GM23338 (cell line): ENCODE data around the gene SEMA3C. TPM values are rescaled to one million over a fixed set of nuclear protein-coding genes. Genes with fewer than 3 reads are reported as not detected.

Source experiments
- ATAC-seq: fragments of 200-7000 bp; cut with Tn5 transposase; 3 replicates; pipeline ENCODE4 v1.9.1; 2020
- DNase-seq: peaks from one replicate; pipeline ENCODE4 v3.0.0-alpha.2; 2015; ENCODE audit warnings: low spot score
- H2AFZ ChIP-seq: fragments of 200-600 bp; sonication (generic); 2 replicates; pipeline ENCODE4 v1.8.0; 2016; ENCODE audit warnings: antibody characterized with exemption, mild to moderate bottlenecking, moderate library complexity
- H3F3A ChIP-seq: fragments of 200-600 bp; sonication (generic); replicated peaks from 2 replicates; pipeline ENCODE4 v1.8.0; 2017; ENCODE audit warnings: antibody characterized with exemption, mixed run types, low read depth
- H3K27ac ChIP-seq: fragments of 200-600 bp; sonication (generic); 2 replicates; pipeline ENCODE4 v1.6.1; 2016; ENCODE audit warnings: low read depth
- H3K27me3 ChIP-seq: fragments of 200-600 bp; sonication (generic); 2 replicates; pipeline ENCODE4 v1.8.0; 2016; ENCODE audit warnings: mild to moderate bottlenecking, mixed run types, moderate library complexity; ENCODE audit not compliant: insufficient read depth
- H3K36me3 ChIP-seq: fragments of 200-600 bp; sonication (generic); 2 replicates; pipeline ENCODE4 v1.8.0; 2016; ENCODE audit warnings: mild to moderate bottlenecking; ENCODE audit not compliant: insufficient read depth
- H3K4me1 ChIP-seq: fragments of 200-600 bp; sonication (generic); 2 replicates; pipeline ENCODE4 v1.8.0; 2016; ENCODE audit warnings: mild to moderate bottlenecking, moderate library complexity; ENCODE audit not compliant: insufficient read depth
- H3K4me2 ChIP-seq: fragments of 200-600 bp; sonication (generic); 2 replicates; pipeline ENCODE4 v1.7.1; 2017; ENCODE audit warnings: mixed run types
- H3K4me3 ChIP-seq: fragments of 200-600 bp; sonication (generic); 2 replicates; pipeline ENCODE4 v1.6.1; 2016; ENCODE audit warnings: mixed run types
- H3K79me2 ChIP-seq: fragments of 200-600 bp; sonication (generic); replicated peaks from 2 replicates; pipeline ENCODE4 v1.8.0; 2017; ENCODE audit warnings: mild to moderate bottlenecking; ENCODE audit not compliant: insufficient read depth
- H3K9me2 ChIP-seq: fragments of 200-600 bp; sonication (generic); 2 replicates; pipeline ENCODE4 v1.8.0; 2017; ENCODE audit not compliant: insufficient read depth
- H4K20me1 ChIP-seq: fragments of 200-600 bp; sonication (generic); replicated peaks from 2 replicates; pipeline ENCODE4 v1.8.0; 2017; ENCODE audit warnings: mild to moderate bottlenecking; ENCODE audit not compliant: insufficient read depth
- H3K27ac Mint-ChIP-seq: 2 replicates; pipeline ENCODE4 v1.8.0; 2020; ENCODE audit warnings: inconsistent platforms, mild to moderate bottlenecking, moderate library complexity, mixed read lengths
- H3K27me3 Mint-ChIP-seq: 3 replicates; pipeline ENCODE4 v1.8.0; 2022; ENCODE audit warnings: low read depth, mild to moderate bottlenecking, moderate library complexity, mixed read lengths, inconsistent platforms; ENCODE audit not compliant: insufficient read depth, poor library complexity
- H3K36me3 Mint-ChIP-seq: 3 replicates; pipeline ENCODE4 v1.8.0; 2021; ENCODE audit warnings: low read depth, mild to moderate bottlenecking, inconsistent platforms, moderate library complexity, mixed read lengths
- H3K4me1 Mint-ChIP-seq: 3 replicates; pipeline ENCODE4 v1.8.0; 2020; ENCODE audit warnings: mild to moderate bottlenecking, inconsistent platforms, mixed read lengths
- H3K4me3 Mint-ChIP-seq: 3 replicates; pipeline ENCODE4 v1.8.0; 2021; ENCODE audit warnings: moderate library complexity, mild to moderate bottlenecking, inconsistent platforms, mixed read lengths
- H3K9me3 Mint-ChIP-seq: 3 replicates; pipeline ENCODE4 v1.8.0; 2020; ENCODE audit warnings: moderate library complexity, mild to moderate bottlenecking, inconsistent platforms, mixed read lengths
- CREB1 ChIP-seq: fragments of 250-450 bp; sonication (Bioruptor Pico); IDR thresholded peaks from 2 replicates; pipeline ENCODE4 v1.5.0; 2020; ENCODE audit warnings: low read depth, mild to moderate bottlenecking, moderate library complexity
- CTCF ChIP-seq, 2 experiments: fragments of 200-600 bp in 1 of 2; sonication (generic) in 1 of 2; conservative IDR thresholded peaks; 2 replicates each; pipeline versions ENCODE4 v1.5.1 to v1.6.1; 2016 to 2017; ENCODE audit warnings: antibody characterized with exemption in 2 of 2, low read depth in 2 of 2, mild to moderate bottlenecking in 2 of 2, moderate library complexity in 1 of 2
- EZH2 ChIP-seq: fragments of 200-600 bp; sonication (generic); IDR thresholded peaks from one replicate; pipeline ENCODE4 v1.8.0; 2017; ENCODE audit warnings: antibody characterized with exemption, mild to moderate bottlenecking, low read depth; ENCODE audit not compliant: unreplicated experiment
- EZH2phosphoT487 ChIP-seq: fragments of 200-600 bp; sonication (generic); IDR thresholded peaks from one replicate; pipeline ENCODE4 v1.8.1; 2018; ENCODE audit warnings: antibody characterized with exemption; ENCODE audit not compliant: unreplicated experiment
- JUNB ChIP-seq: IDR thresholded peaks from one replicate; pipeline ENCODE4 v1.6.1; 2016; ENCODE audit warnings: antibody characterized with exemption; ENCODE audit not compliant: unreplicated experiment
- NANOG ChIP-seq: IDR thresholded peaks from 2 replicates; pipeline ENCODE4 v1.6.1; 2016; ENCODE audit warnings: antibody characterized with exemption, borderline replicate concordance
- POLR2AphosphoS5 ChIP-seq: IDR thresholded peaks from 2 replicates; pipeline ENCODE4 v1.6.1; 2016; ENCODE audit warnings: antibody characterized with exemption, low read depth
- STAT1 ChIP-seq: IDR thresholded peaks from one replicate; pipeline ENCODE4 v1.6.1; 2016; ENCODE audit warnings: antibody characterized with exemption; ENCODE audit not compliant: unreplicated experiment
- ZNF114 ChIP-seq: fragments of 250-450 bp; sonication (Bioruptor Pico); IDR thresholded peaks from 2 replicates; pipeline ENCODE4 v1.5.0; 2020; ENCODE audit warnings: mild to moderate bottlenecking, moderate library complexity
- ZNF331 ChIP-seq: fragments of 250-450 bp; sonication (Bioruptor Pico); IDR thresholded peaks from 2 replicates; pipeline ENCODE4 v1.5.0; 2020; ENCODE audit warnings: low read depth, mild to moderate bottlenecking, moderate library complexity
- ZNF462 ChIP-seq: fragments of 250-450 bp; sonication (Bioruptor Pico); IDR thresholded peaks from 2 replicates; pipeline ENCODE4 v1.5.0; 2020; ENCODE audit warnings: mild to moderate bottlenecking, moderate library complexity
- polyA plus RNA-seq: library from polyadenylated mRNA; unstranded; fragments of >200 nt; fragmentation: Nextera tagmentation; extraction: Ambion mirVana; gene quantifications from 2 replicates; pipeline ENCODE4 v1.2.1, GENCODE V29; 2016
- total RNA-seq: library from RNA; depleted of rRNA; stranded (reverse); fragments of >200 nt; shearing (Covaris generic); gene quantifications from 2 replicates; pipeline ENCODE4 v1.2.3, GENCODE V29; 2014
- TF ChIP-seq, protein P1 (sequence below): IDR thresholded peaks from one replicate; pipeline ENCODE4 v1.6.1; 2018; ENCODE audit warnings: antibody characterized with exemption; ENCODE audit not compliant: unreplicated experiment
- TF ChIP-seq, protein P2 (sequence below): IDR thresholded peaks from 2 replicates; pipeline ENCODE4 v1.6.1; 2016; ENCODE audit warnings: antibody characterized with exemption

SEMA3C gene
- total and polyA plus RNA-seq, 2 experiments from 2014 or later = 1.0 to 3.5 TPM

DNA sequence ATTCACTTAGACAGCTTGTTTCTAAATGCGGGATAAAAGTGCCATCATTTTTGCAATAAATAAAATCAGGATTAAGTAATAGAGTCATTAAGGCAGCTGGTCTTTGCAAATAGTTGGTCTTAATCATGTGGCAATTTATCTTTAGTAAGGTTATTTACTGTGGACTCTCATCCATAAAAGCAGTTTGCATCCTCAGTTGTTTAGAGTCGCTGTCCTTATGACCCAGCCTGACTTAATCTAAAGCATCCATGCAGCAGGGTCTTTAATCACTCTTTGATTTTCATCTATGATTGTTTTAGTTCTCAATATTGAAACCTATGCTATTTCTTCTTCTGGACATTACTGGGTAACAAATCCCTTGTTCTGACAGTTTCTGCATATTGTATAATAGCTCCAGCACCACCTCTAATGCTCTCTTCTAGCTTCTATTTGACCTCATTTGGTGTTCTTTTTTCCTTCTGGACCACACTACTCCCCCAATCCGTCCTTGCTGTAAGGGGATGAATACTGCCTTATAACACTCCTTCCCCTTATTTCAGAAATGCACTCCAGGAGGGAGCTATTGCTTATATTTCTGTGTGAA lies 185.4 kb downstream of the SEMA3C start:
- ATAC-seq (no peak), DNase-seq (no peak)
- Histone ChIP-seq H3K79me2 (no peaks in the 10 kb centered on the region), H3K9me2 (no peaks in the 10 kb centered on the region; the same call in 1 of the 2 replicates), H3F3A (no peaks in the 10 kb centered on the region), H4K20me1 (no peaks in the 10 kb centered on the region), H3K36me3 (no peaks in the 10 kb centered on the region), H3K4me1 (peaks cover 12% of the 10 kb centered on the region), H3K27ac (no peak overlapping the region), H2AFZ (no peak overlapping the region), H3K4me3 (no peak overlapping the region), H3K27me3 (peaks cover 5% of the 10 kb centered on the region; the same call in 1 of the 2 replicates), H3K4me2 (no peak overlapping the region)
- no peaks in the 10 kb centered on the region for H3K36me3 Mint-ChIP-seq
- H3K27ac Mint-ChIP-seq = no peak overlapping the region
- H3K9me3 Mint-ChIP-seq = no peaks in the 10 kb centered on the region; the same call in 2 of the 3 replicates
- H3K4me3 Mint-ChIP-seq = no peak overlapping the region
- H3K4me1 Mint-ChIP-seq = peaks cover 10% of the 10 kb centered on the region
- no peak for TF ChIP-seq STAT1
- TF ChIP-seq JUNB = no peak
- TF ChIP-seq EZH2 = no peak
- TF ChIP-seq, protein P1, sequence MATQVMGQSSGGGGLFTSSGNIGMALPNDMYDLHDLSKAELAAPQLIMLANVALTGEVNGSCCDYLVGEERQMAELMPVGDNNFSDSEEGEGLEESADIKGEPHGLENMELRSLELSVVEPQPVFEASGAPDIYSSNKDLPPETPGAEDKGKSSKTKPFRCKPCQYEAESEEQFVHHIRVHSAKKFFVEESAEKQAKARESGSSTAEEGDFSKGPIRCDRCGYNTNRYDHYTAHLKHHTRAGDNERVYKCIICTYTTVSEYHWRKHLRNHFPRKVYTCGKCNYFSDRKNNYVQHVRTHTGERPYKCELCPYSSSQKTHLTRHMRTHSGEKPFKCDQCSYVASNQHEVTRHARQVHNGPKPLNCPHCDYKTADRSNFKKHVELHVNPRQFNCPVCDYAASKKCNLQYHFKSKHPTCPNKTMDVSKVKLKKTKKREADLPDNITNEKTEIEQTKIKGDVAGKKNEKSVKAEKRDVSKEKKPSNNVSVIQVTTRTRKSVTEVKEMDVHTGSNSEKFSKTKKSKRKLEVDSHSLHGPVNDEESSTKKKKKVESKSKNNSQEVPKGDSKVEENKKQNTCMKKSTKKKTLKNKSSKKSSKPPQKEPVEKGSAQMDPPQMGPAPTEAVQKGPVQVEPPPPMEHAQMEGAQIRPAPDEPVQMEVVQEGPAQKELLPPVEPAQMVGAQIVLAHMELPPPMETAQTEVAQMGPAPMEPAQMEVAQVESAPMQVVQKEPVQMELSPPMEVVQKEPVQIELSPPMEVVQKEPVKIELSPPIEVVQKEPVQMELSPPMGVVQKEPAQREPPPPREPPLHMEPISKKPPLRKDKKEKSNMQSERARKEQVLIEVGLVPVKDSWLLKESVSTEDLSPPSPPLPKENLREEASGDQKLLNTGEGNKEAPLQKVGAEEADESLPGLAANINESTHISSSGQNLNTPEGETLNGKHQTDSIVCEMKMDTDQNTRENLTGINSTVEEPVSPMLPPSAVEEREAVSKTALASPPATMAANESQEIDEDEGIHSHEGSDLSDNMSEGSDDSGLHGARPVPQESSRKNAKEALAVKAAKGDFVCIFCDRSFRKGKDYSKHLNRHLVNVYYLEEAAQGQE = no peak
- no peak for TF ChIP-seq POLR2AphosphoS5
- TF ChIP-seq NANOG = no peak
- TF ChIP-seq CREB1 (CRISPR knock-in tag) = no peak
- TF ChIP-seq CTCF (conservative IDR thresholded peaks at IDR 0.05; ENCODE audit: low read depth in 2 of 2) = no peak
- no peak for TF ChIP-seq ZNF331 (CRISPR knock-in tag)
- no peak for TF ChIP-seq EZH2phosphoT487
- TF ChIP-seq, protein P2, sequence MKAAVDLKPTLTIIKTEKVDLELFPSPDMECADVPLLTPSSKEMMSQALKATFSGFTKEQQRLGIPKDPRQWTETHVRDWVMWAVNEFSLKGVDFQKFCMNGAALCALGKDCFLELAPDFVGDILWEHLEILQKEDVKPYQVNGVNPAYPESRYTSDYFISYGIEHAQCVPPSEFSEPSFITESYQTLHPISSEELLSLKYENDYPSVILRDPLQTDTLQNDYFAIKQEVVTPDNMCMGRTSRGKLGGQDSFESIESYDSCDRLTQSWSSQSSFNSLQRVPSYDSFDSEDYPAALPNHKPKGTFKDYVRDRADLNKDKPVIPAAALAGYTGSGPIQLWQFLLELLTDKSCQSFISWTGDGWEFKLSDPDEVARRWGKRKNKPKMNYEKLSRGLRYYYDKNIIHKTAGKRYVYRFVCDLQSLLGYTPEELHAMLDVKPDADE = no peak
- no peak for TF ChIP-seq ZNF462 (CRISPR knock-in tag)
- TF ChIP-seq ZNF114 (CRISPR knock-in tag) = no peak
- no peaks in the 10 kb centered on the region for H3K27me3 Mint-ChIP-seq
